HL-60 (cell line): Measurements from ENCODE around the gene TSNAXIP1.
"Not testable (repeated sequence)": the region's sequence is repeated elsewhere in the genome, so short reads cannot be mapped to it uniquely, and the experiment has no call there.

ENCODE experiments used
- DNase-seq, 2 experiments: peaks; one replicate each; pipeline ENCODE4 v3.0.0-alpha.2; 2010 to 2020; ENCODE audit warnings: low read depth in 1 of 2, low spot score in 1 of 2
- H3K27ac ChIP-seq: fragments of 250-450 bp; sonication (Bioruptor Pico); replicated peaks from 2 replicates; pipeline ENCODE4 v1.5.1; 2020; ENCODE audit warnings: mild to moderate bottlenecking, moderate library complexity
- H3K27me3 ChIP-seq: fragments of 250-450 bp; sonication (Bioruptor Pico); 2 replicates; pipeline ENCODE4 v1.5.1; 2021; ENCODE audit warnings: mild to moderate bottlenecking, moderate library complexity; ENCODE audit not compliant: insufficient read depth, poor library complexity, severe bottlenecking
- H3K4me3 ChIP-seq: replicated peaks from 2 replicates; pipeline ENCODE4 v1.5.1; 2011; ENCODE audit warnings: mild to moderate bottlenecking, control low read depth, low read length; ENCODE audit not compliant: insufficient read depth
- CTCF ChIP-seq: IDR thresholded peaks from one replicate; pipeline ENCODE4 v1.5.1; 2011; ENCODE audit warnings: low read length, control low read depth, inconsistent platforms; ENCODE audit not compliant: insufficient read depth
- GABPA ChIP-seq: IDR thresholded peaks from 2 replicates; pipeline ENCODE4 v1.6.1; 2012; ENCODE audit warnings: low read depth
- POLR2AphosphoS5 ChIP-seq: IDR thresholded peaks from 2 replicates; pipeline ENCODE4 v1.6.1; 2012; ENCODE audit warnings: low read depth
- REST ChIP-seq: IDR thresholded peaks from 2 replicates; pipeline ENCODE4 v1.6.1; 2012; ENCODE audit warnings: low read depth; ENCODE audit not compliant: insufficient replicate concordance
- SPI1 ChIP-seq: IDR thresholded peaks from 2 replicates; pipeline ENCODE4 v1.6.1; 2012; ENCODE audit warnings: low read depth, mild to moderate bottlenecking, borderline replicate concordance

Gene TSNAXIP1

DNA sequence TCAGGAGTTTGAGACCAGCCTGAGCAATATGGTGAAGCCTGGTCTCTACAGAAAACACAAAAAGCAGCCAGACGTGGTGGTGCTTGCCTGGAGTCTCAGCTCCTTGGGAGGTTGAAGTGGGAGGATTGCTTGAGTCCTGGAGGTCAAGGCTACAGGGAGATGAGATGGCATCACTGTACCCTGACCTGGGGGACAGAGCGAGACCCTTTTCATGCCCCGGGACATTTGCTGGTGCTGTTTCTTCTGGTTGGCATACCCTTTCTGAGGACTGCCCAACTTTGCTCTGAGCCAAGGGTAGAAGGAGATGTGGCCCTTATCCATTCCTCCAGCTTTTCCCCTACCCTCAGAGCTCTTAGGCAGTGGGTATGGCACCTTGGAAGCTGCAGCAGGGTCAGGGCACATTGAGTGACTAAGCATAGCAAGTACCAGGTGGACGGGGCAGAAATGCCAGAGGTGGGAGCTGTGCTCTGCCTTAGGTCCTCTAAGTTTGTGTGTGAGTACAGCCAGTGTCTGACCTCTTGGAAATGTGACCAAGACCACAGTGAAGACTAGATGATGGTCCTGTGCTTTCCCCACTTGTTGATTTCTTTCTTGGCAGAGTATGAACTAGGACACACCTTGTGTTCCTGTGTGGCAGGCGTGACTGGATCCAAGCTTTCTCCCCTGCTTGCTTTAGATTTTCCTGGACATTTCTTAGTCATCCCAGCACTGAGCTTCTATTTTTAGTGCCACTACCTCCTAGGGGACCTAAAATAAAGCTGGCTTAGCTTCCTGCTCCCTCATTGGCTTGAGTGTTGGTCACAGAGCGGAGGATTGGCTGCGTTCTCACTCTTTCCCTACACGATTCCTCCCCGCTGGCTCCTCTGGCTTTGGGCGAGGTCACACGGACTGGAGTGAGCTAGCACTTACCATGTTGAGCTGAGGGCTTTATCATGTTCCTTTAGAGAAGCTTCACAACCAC is 56.2 kb downstream of the TSNAXIP1 start:
- Histone ChIP-seq H3K4me3 (no peak overlapping the region), H3K27ac (no peak overlapping the region), H3K27me3 (no peaks in the 10 kb centered on the region)
- TF ChIP-seq GABPA (no peak), CTCF (no peak), POLR2AphosphoS5 (no peak), SPI1 (no peak)
- no peak for DNase-seq

- H3K27ac ChIP-seq, DNase-seq, H3K27me3 ChIP-seq, H3K4me3 ChIP-seq: not testable (repeated sequence)
Measured at GRCh38 chr16:67864044-67864443, 57.4 kb downstream of the TSNAXIP1 start.

GRCh38 chr16:67864594-67864993 is 57.9 kb downstream of the TSNAXIP1 start:
- TF ChIP-seq GABPA (no peak), REST (no peak), CTCF (no peak), SPI1 (no peak), POLR2AphosphoS5 (no peak)
- Histone ChIP-seq H3K4me3 (no peak overlapping the region), H3K27me3 (no peaks in the 10 kb centered on the region), H3K27ac (no peak overlapping the region)
- DNase-seq: no peak

- TF ChIP-seq SPI1 (no peak), REST (no peak), POLR2AphosphoS5 (no peak), CTCF (peak; percentile 26), GABPA (no peak)
- Histone ChIP-seq H3K27me3 (no peaks in the 10 kb centered on the region), H3K4me3 (no peak overlapping the region), H3K27ac (no peak overlapping the region)
- DNase-seq: peak in 1 of 2 experiments; percentile 30
Measured at GRCh38 chr16:67865318-67865717, 58.6 kb downstream of the TSNAXIP1 start.
